Endothelial cell of umbilical vein (primary cell): ENCODE data around the gene ATG4D. TPM values are rescaled to one million over a fixed set of nuclear protein-coding genes. Genes with fewer than 3 reads are reported as not detected.

Source experiments
- BruUV-seq: library from RNA; stranded (reverse); fragments of 400-500 nt; replicated peaks from 2 replicates; lab custom pipeline; 2021; lab: Mats Ljungman, UMichigan
- CTCF ChIA-PET: fragments of 300-600, 350-600 bp; sonication (Branson Sonifier 250); formaldehyde crosslinking; loops from one replicate; lab custom pipeline; 2021; ENCODE audit warnings: antibody characterized with exemption, inconsistent platforms; lab: Charles Lee
- POLR2A ChIA-PET: fragments of 300-600, 350-600 bp; sonication (Branson Sonifier 250); formaldehyde crosslinking; loops from one replicate; lab custom pipeline; 2021; ENCODE audit warnings: antibody characterized with exemption, inconsistent platforms; lab: Charles Lee
- DNase-seq: peaks from one replicate; pipeline ENCODE4 v3.0.0-alpha.2; 2011; ENCODE audit warnings: low read depth, low spot score
- FAIRE-seq: peaks from 2 replicates; lab custom pipeline; 2011; peaks lifted over from hg19 to GRCh38; lab: Jason Lieb, UNC
- H2AFZ ChIP-seq: 2 replicates; pipeline ENCODE4 v1.6.0; 2012; ENCODE audit warnings: low read depth, low read length, control low read depth, inconsistent platforms
- H3K27ac ChIP-seq: 2 replicates; pipeline ENCODE4 v1.5.1; 2011; ENCODE audit warnings: low read depth, mild to moderate bottlenecking, control low read depth, low read length, moderate library complexity; ENCODE audit not compliant: insufficient read depth
- H3K27me3 ChIP-seq, 2 experiments: 2 replicates each; pipeline versions ENCODE4 v1.6.0 to v1.6.1; 2011; ENCODE audit warnings: low read length in 2 of 2, mixed read lengths in 1 of 2; ENCODE audit not compliant: control insufficient read depth in 2 of 2, insufficient read depth in 2 of 2
- H3K36me3 ChIP-seq, 2 experiments: 2 replicates in 1 of 2; 3 replicates in 1 of 2; pipeline ENCODE4 v1.5.1; 2011; ENCODE audit warnings: low read length in 2 of 2, mild to moderate bottlenecking in 1 of 2, moderate library complexity in 1 of 2; ENCODE audit not compliant: control insufficient read depth in 2 of 2, insufficient read depth in 2 of 2; ENCODE audit errors: extremely low read depth in 1 of 2
- H3K4me1 ChIP-seq: 3 replicates; pipeline ENCODE4 v1.5.1; 2011; ENCODE audit warnings: mild to moderate bottlenecking, low read length; ENCODE audit not compliant: control insufficient read depth, insufficient read depth; ENCODE audit errors: extremely low read depth
- H3K4me2 ChIP-seq: 2 replicates; pipeline ENCODE4 v1.6.1; 2011; ENCODE audit warnings: low read length, control low read depth, mixed read lengths; ENCODE audit not compliant: insufficient read depth
- H3K4me3 ChIP-seq, 3 experiments: fragments of 200-600 bp in 1 of 3; sonication (generic), shearing (Covaris generic) in 1 of 3; replicated peaks in 1 of 3; 2 replicates each; pipeline ENCODE4 v1.5.1; 2011 to 2016; ENCODE audit warnings: control low read depth in 3 of 3, low read length in 3 of 3, mild to moderate bottlenecking in 2 of 3, inconsistent platforms in 1 of 3, low read depth in 1 of 3, moderate library complexity in 1 of 3; ENCODE audit not compliant: insufficient read depth in 1 of 3
- H3K79me2 ChIP-seq: 2 replicates; pipeline ENCODE4 v1.6.0; 2012; ENCODE audit warnings: low read length, inconsistent platforms; ENCODE audit not compliant: control insufficient read depth, insufficient read depth
- H3K9ac ChIP-seq: replicated peaks from 2 replicates; pipeline ENCODE3; 2011; ENCODE audit warnings: low read length, control low read depth; ENCODE audit not compliant: insufficient read depth; ENCODE audit errors: extremely low read depth
- H3K9me1 ChIP-seq: replicated peaks from 3 replicates; pipeline ENCODE4 v1.6.0; 2011; ENCODE audit warnings: mild to moderate bottlenecking, low read length; ENCODE audit not compliant: control insufficient read depth, insufficient read depth; ENCODE audit errors: extremely low read depth
- H3K9me3 ChIP-seq: replicated peaks from 2 replicates; pipeline ENCODE4 v1.5.1; 2012; ENCODE audit warnings: low read length, inconsistent platforms; ENCODE audit not compliant: control insufficient read depth, insufficient read depth
- H4K20me1 ChIP-seq: replicated peaks from 2 replicates; pipeline ENCODE3; 2011; ENCODE audit warnings: mild to moderate bottlenecking, low read length; ENCODE audit not compliant: control insufficient read depth, insufficient read depth; ENCODE audit errors: extremely low read depth
- EZH2 ChIP-seq: IDR thresholded peaks from 2 replicates; pipeline ENCODE4 v1.6.1; 2012; ENCODE audit warnings: borderline replicate concordance, low read depth, mild to moderate bottlenecking, moderate library complexity, low read length, inconsistent platforms; ENCODE audit not compliant: severe bottlenecking
- FOS ChIP-seq: IDR thresholded peaks from 2 replicates; pipeline ENCODE4 v1.6.1; 2011; ENCODE audit warnings: mild to moderate bottlenecking, low read length, moderate library complexity, borderline replicate concordance; ENCODE audit not compliant: insufficient read depth
- GATA2 ChIP-seq: IDR thresholded peaks from 2 replicates; pipeline ENCODE4 v1.7.0; 2011; ENCODE audit warnings: low read depth, mild to moderate bottlenecking, moderate library complexity, mixed read lengths, low read length; ENCODE audit not compliant: insufficient read length, insufficient read depth
- JUN ChIP-seq: IDR thresholded peaks from 2 replicates; pipeline ENCODE4 v1.6.1; 2011; ENCODE audit warnings: borderline replicate concordance, low read depth; ENCODE audit not compliant: insufficient read length, insufficient read depth
- MYC ChIP-seq: IDR thresholded peaks from one replicate; pipeline ENCODE4 v1.6.1; 2011; ENCODE audit warnings: mild to moderate bottlenecking, low read depth, low read length
- POLR2A ChIP-seq: IDR thresholded peaks from 2 replicates; pipeline ENCODE4 v1.6.1; 2012; ENCODE audit warnings: low read depth, mild to moderate bottlenecking, control low read depth, low read length
- POLR2AphosphoS5 ChIP-seq: IDR thresholded peaks from 2 replicates; pipeline ENCODE4 v1.6.1; 2012; ENCODE audit warnings: low read depth, mild to moderate bottlenecking, control low read depth, low read length, moderate library complexity; ENCODE audit not compliant: insufficient read depth
- dilution Hi-C: fragments of 300-500 bp; cut with MboI; formaldehyde crosslinking; loops from one replicate; pipeline ENCODE4 v1.15.0; 2019; ENCODE audit warnings: low sequenced_read_pairs; ENCODE audit not compliant: extremely low pct_ligation_motif_present
- intact Hi-C: fragments of 100-400 bp; cut with micrococcal nuclease; formaldehyde crosslinking; loops from one replicate; pipeline ENCODE4 v1.10.0; 2022
- polyA plus RNA-seq, 4 experiments: library from polyadenylated mRNA; depleted of rRNA in 3 of 4; stranded (reverse) in 3 of 4; unstranded in 1 of 4; fragments of >200 nt; gene quantifications; 2 replicates each; pipeline versions ENCODE4 v1.2.1 to v1.2.3, GENCODE V29; 2011 to 2012; ENCODE audit warnings: missing spikeins in 1 of 4
- total RNA-seq: library from RNA; stranded (reverse); gene quantifications from 2 replicates; pipeline ENCODE4 v1.2.3, GENCODE V29; 2021
- TF ChIP-seq, protein P1 (sequence below): IDR thresholded peaks from 2 replicates; pipeline ENCODE4 v1.6.1; 2011; ENCODE audit not compliant: insufficient read depth, insufficient read length
- TF ChIP-seq, protein P2 (sequence below), 2 donors: IDR thresholded peaks; 1 replicate in 1 of 2; 2 replicates in 1 of 2; pipeline ENCODE4 v1.5.1; 2011; ENCODE audit warnings: low read length in 2 of 2, mild to moderate bottlenecking in 2 of 2, moderate library complexity in 2 of 2, control low read depth in 1 of 2, inconsistent platforms in 1 of 2, low read depth in 1 of 2; ENCODE audit not compliant: insufficient read depth in 1 of 2; ENCODE audit errors: extremely low read depth in 1 of 2

The ATG4D gene
- total and polyA plus RNA-seq, 2 donors (not counting 3 experiments of a cell fraction or from before 2014, with no cell fraction given): 19.8 to 24.9 TPM

DNA sequence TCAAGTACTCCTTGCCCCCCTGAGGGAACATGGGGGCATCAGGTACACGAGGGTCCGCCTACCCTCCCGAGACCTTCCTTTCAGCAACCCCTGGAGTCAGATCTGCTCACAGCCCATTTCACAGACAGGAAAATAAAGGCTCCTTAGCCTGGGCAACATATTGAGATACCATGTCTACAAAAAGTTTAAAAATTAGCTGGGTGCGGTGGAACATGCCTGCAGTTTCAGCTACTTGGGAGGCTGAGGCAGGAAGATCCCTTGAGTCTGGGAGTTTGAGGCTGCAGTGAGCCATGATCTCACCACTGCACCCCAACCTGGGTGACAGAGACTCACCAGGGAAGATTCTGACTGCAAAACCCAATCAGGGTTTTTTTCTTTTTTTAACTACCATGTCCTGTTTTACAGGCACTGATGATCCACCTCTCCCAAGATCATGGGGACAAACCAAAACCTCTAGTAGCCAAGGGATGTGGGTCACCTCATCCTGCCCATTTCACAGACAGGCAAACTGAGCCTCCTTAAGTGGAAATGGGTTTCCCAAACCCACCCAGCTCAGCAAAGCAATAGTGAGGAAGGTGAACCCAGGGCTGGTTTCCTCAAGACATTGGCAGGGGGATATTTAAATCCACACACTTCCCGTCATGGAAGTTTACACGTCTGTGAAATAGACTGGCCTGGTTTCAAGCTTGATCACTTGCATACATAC, 31.5 kb downstream of the ATG4D start:
- no peak for FAIRE-seq
- ChIA-PET POLR2A (interaction anchor here (0.7 kb wide), 1 partner anchor 65 kb away, joined by 3 read pairs; no protein-coding TSS in a partner anchor), CTCF (interaction anchor here (0.6 to 2.0 kb wide), 5 partner anchors 28 to 170 kb away, joined by 3 to 11 read pairs (median 3); no protein-coding TSS in a partner anchor)
- Histone ChIP-seq H3K27ac (no peak overlapping the region), H3K4me3 (no peak overlapping the region), H3K9me3 (no peaks in the 10 kb centered on the region), H3K36me3 (no peaks in the 10 kb centered on the region), H2AFZ (no peak overlapping the region), H3K4me1 (no peaks in the 10 kb centered on the region), H3K27me3 (no peaks in the 10 kb centered on the region), H3K79me2 (no peaks in the 10 kb centered on the region), H3K9me1 (no peaks in the 10 kb centered on the region), H4K20me1 (no peaks in the 10 kb centered on the region), H3K9ac (no peak overlapping the region), H3K4me2 (no peak overlapping the region)
- dilution Hi-C loops (no loop called here), intact Hi-C loops (no loop called here)
- no peak for DNase-seq
- BruUV-seq: no TSS peak
- TF ChIP-seq GATA2: no peak
- no peak for TF ChIP-seq JUN
- no peak for TF ChIP-seq POLR2AphosphoS5
- TF ChIP-seq, protein P1, sequence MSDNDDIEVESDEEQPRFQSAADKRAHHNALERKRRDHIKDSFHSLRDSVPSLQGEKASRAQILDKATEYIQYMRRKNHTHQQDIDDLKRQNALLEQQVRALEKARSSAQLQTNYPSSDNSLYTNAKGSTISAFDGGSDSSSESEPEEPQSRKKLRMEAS: no peak
- no peak for TF ChIP-seq POLR2A
- no peak for TF ChIP-seq MYC
- no peak for TF ChIP-seq FOS
- TF ChIP-seq EZH2: no peak
- TF ChIP-seq, protein P2, sequence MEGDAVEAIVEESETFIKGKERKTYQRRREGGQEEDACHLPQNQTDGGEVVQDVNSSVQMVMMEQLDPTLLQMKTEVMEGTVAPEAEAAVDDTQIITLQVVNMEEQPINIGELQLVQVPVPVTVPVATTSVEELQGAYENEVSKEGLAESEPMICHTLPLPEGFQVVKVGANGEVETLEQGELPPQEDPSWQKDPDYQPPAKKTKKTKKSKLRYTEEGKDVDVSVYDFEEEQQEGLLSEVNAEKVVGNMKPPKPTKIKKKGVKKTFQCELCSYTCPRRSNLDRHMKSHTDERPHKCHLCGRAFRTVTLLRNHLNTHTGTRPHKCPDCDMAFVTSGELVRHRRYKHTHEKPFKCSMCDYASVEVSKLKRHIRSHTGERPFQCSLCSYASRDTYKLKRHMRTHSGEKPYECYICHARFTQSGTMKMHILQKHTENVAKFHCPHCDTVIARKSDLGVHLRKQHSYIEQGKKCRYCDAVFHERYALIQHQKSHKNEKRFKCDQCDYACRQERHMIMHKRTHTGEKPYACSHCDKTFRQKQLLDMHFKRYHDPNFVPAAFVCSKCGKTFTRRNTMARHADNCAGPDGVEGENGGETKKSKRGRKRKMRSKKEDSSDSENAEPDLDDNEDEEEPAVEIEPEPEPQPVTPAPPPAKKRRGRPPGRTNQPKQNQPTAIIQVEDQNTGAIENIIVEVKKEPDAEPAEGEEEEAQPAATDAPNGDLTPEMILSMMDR (IDR thresholded peaks at IDR 0.05; ENCODE audit: extremely low read depth in 1 of 2, insufficient read depth in 1 of 2, low read depth in 1 of 2, low read length in 2 of 2): no peak
